Liver (tissue), 9 donors: Measurements from ENCODE around the gene CUX1. TPM values are rescaled to one million over a fixed set of nuclear protein-coding genes. Genes with fewer than 3 reads are reported as not detected.
"Not testable (repeated sequence)": the region's sequence is repeated elsewhere in the genome, so short reads cannot be mapped to it uniquely, and the experiment has no call there.

ENCODE experiments used
- DNase-seq: peaks from one replicate; pipeline ENCODE4 v3.0.0-alpha.2; 2017; ENCODE audit warnings: low spot score
- H3K27ac ChIP-seq, 2 donors: one replicate each; pipeline ENCODE4 v1.7.0; 2013; ENCODE audit warnings: inconsistent platforms in 2 of 2, low read length in 2 of 2, control low read depth in 1 of 2, low read depth in 1 of 2, mild to moderate bottlenecking in 1 of 2
- H3K27me3 ChIP-seq, 4 donors: one replicate each; pipeline versions ENCODE4 v1.6.1 to v1.7.0; 2013; ENCODE audit warnings: low read length in 3 of 4, inconsistent platforms in 1 of 4, mild to moderate bottlenecking in 1 of 4, moderate library complexity in 1 of 4; ENCODE audit not compliant: control insufficient read depth in 4 of 4, insufficient read depth in 4 of 4
- H3K36me3 ChIP-seq, 4 donors: one replicate each; pipeline versions ENCODE4 v1.6.1 to v1.7.0; 2013; ENCODE audit warnings: low read length in 3 of 4, mild to moderate bottlenecking in 3 of 4, low read depth in 1 of 4, moderate library complexity in 1 of 4; ENCODE audit not compliant: control insufficient read depth in 4 of 4, insufficient read depth in 3 of 4
- H3K4me1 ChIP-seq, 4 donors: one replicate each; pipeline versions ENCODE4 v1.6.1 to v1.7.0; 2013; ENCODE audit warnings: low read length in 3 of 4, mild to moderate bottlenecking in 3 of 4, moderate library complexity in 1 of 4; ENCODE audit not compliant: control insufficient read depth in 4 of 4, insufficient read depth in 4 of 4
- H3K4me3 ChIP-seq, 3 donors: one replicate each; pipeline versions ENCODE4 v1.6.1 to v1.7.0; 2013; ENCODE audit warnings: low read length in 3 of 3, control low read depth in 1 of 3, low read depth in 1 of 3, mild to moderate bottlenecking in 1 of 3
- H3K9ac ChIP-seq, 2 donors: one replicate each; pipeline ENCODE4 v1.7.0; 2013; ENCODE audit warnings: low read length in 2 of 2, mild to moderate bottlenecking in 2 of 2, moderate library complexity in 2 of 2, control low read depth in 1 of 2, low read depth in 1 of 2
- H3K9me3 ChIP-seq, 4 donors: one replicate each; pipeline versions ENCODE4 v1.6.1 to v1.7.0; 2013; ENCODE audit warnings: low read length in 3 of 4; ENCODE audit not compliant: control insufficient read depth in 4 of 4
- ATF3 ChIP-seq: IDR thresholded peaks from 2 replicates; pipeline ENCODE4 v1.6.1; 2016; ENCODE audit warnings: antibody characterized with exemption
- EGR1 ChIP-seq, 2 donors: IDR thresholded peaks; 2 replicates each; pipeline ENCODE4 v1.6.1; 2016 to 2018; ENCODE audit warnings: antibody characterized with exemption in 2 of 2, low read depth in 2 of 2
- FOXA2 ChIP-seq: IDR thresholded peaks from 2 replicates; pipeline ENCODE4 v1.6.1; 2016; ENCODE audit warnings: antibody characterized with exemption
- HNF4A ChIP-seq, 2 donors: conservative IDR thresholded peaks; 2 replicates each; pipeline ENCODE4 v1.6.1; 2016; ENCODE audit warnings: antibody characterized with exemption in 2 of 2, mild to moderate bottlenecking in 2 of 2
- HNF4G ChIP-seq: IDR thresholded peaks from 2 replicates; pipeline ENCODE4 v1.6.1; 2016; ENCODE audit warnings: antibody characterized with exemption
- JUND ChIP-seq, 2 donors: IDR thresholded peaks; 2 replicates each; pipeline ENCODE4 v1.6.1; 2016; ENCODE audit warnings: antibody characterized with exemption in 2 of 2
- MAX ChIP-seq: IDR thresholded peaks from 2 replicates; pipeline ENCODE4 v1.6.1; 2016; ENCODE audit warnings: antibody characterized with exemption
- NR2F2 ChIP-seq: IDR thresholded peaks from 2 replicates; pipeline ENCODE4 v1.6.1; 2016; ENCODE audit warnings: antibody characterized with exemption
- RAD21 ChIP-seq, 2 donors: IDR thresholded peaks; 2 replicates each; pipeline ENCODE4 v1.6.1; 2016; ENCODE audit warnings: antibody characterized with exemption in 2 of 2, mild to moderate bottlenecking in 2 of 2
- REST ChIP-seq: IDR thresholded peaks from 2 replicates; pipeline ENCODE4 v1.6.1; 2016; ENCODE audit warnings: antibody characterized with exemption, mild to moderate bottlenecking
- RXRA ChIP-seq, 2 donors: IDR thresholded peaks; 2 replicates each; pipeline ENCODE4 v1.6.1; 2017 to 2018; ENCODE audit warnings: antibody characterized with exemption in 2 of 2, mild to moderate bottlenecking in 1 of 2
- WGBS: extraction: QIAGEN DNeasy Blood & Tissue Kit; methylation state at CpG from one replicate; pipeline ENCODE4 v1.1.7; 2013; 5-methylcytosine and 5-hydroxymethylcytosine counted together
- polyA plus RNA-seq, 2 donors: library from polyadenylated mRNA; stranded (reverse) in 1 of 2; unstranded in 1 of 2; fragments of 200-250 nt in 1 of 2; fragments of >200 nt in 1 of 2; fragmentation: Nextera tagmentation in 1 of 2; extraction: Ambion mirVana in 1 of 2; gene quantifications; one replicate each; pipeline versions ENCODE4 v1.2.1 to v1.2.3, GENCODE V29; 2013 to 2015
- total RNA-seq, 2 donors: library from RNA; depleted of rRNA; stranded (reverse); fragments of >200 nt; gene quantifications; one replicate each; pipeline ENCODE4 v1.2.3, GENCODE V29; 2014
- TF ChIP-seq, protein P1 (sequence below): fragments of 150-350 bp; IDR thresholded peaks from 2 replicates; pipeline ENCODE4 v1.5.1; 2017; ENCODE audit warnings: improper control_type of control experiment, low read depth, low read length; ENCODE audit not compliant: missing input control
- donor health status: healthy.
- donor health status: healthy.
- donor health status: healthy.
- donor health status: healthy.
- donor health status: healthy.

Gene CUX1
- total and polyA plus RNA-seq, 4 donors: 18.6 to 40.6 (median 21.4) TPM

DNA sequence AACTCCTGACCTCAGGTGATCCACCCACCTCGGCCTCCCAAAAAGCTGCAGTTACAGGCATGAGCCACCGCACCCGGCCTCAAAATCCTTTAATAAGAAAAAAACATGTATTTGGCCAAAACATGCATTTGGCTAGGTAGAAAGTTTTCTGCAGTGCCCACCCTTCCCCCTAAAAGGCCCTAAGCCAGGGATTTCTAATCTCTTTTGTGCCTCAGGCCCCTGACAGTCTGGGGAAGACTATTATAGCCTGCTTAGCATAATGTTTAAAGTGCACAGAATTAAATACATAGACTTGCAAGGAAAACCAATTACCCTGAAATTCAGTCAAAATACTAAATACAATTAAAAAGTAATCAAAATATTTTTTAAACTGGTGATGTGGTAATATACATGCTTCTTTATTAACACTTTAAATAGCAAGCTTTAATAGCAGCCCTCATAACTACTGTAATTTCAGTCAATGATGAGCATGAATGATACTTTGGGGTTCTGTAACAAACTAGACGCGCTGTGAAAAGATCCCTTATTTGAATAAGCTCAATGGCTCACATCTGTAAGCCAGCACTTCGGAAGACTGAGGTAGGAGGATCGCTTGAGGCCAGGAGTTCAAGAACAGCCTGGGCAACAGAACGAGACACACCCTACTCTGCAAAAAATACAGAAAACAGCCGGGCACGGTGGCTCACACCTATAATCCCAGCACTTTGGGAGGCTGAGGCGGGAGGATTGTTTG lies 508.9 kb downstream of the CUX1 start:
- TF ChIP-seq EGR1 (IDR thresholded peaks at IDR 0.05; ENCODE audit: low read depth in 2 of 2): no peak
- no peak for TF ChIP-seq HNF4A (conservative IDR thresholded peaks at IDR 0.05)
- TF ChIP-seq HNF4G: no peak
- no peak for TF ChIP-seq REST
- TF ChIP-seq FOXA2: no peak
- no peak for TF ChIP-seq RAD21 (IDR thresholded peaks at IDR 0.05)
- TF ChIP-seq, protein P1, sequence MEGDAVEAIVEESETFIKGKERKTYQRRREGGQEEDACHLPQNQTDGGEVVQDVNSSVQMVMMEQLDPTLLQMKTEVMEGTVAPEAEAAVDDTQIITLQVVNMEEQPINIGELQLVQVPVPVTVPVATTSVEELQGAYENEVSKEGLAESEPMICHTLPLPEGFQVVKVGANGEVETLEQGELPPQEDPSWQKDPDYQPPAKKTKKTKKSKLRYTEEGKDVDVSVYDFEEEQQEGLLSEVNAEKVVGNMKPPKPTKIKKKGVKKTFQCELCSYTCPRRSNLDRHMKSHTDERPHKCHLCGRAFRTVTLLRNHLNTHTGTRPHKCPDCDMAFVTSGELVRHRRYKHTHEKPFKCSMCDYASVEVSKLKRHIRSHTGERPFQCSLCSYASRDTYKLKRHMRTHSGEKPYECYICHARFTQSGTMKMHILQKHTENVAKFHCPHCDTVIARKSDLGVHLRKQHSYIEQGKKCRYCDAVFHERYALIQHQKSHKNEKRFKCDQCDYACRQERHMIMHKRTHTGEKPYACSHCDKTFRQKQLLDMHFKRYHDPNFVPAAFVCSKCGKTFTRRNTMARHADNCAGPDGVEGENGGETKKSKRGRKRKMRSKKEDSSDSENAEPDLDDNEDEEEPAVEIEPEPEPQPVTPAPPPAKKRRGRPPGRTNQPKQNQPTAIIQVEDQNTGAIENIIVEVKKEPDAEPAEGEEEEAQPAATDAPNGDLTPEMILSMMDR: no peak
- no peak for TF ChIP-seq RXRA (IDR thresholded peaks at IDR 0.05)
- TF ChIP-seq MAX: no peak
- no peak for TF ChIP-seq ATF3
- no peak for TF ChIP-seq JUND (IDR thresholded peaks at IDR 0.05)
- TF ChIP-seq NR2F2: no peak
- WGBS: 88% methylated on average over 11 of the region's 11 CpGs
- DNase-seq: no peak

DNA sequence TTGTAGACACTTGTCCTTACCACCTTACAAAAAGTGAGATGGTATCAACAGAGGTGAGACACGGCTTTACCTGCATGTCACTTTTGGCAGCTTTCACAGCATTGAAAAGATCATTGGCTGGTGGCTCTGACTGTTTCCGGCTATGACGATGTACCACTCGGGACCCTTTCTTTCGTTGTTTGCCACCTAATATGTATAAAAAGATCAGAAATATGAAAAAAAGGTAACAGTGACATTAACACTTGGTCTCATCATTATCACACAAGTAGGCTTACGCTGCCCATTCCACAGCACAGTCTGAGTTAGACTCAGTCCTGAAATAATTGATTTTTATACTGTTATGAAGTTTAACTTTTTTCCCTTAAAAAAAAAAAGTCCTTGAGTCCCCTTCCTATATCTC lies 509.8 kb downstream of the CUX1 start:
- DNase-seq, H3K9ac ChIP-seq, H3K4me3 ChIP-seq, H3K9me3 ChIP-seq, H3K4me1 ChIP-seq, H3K27ac ChIP-seq, H3K36me3 ChIP-seq, H3K27me3 ChIP-seq: not testable (repeated sequence)
- 81% methylated on average over 6 of the region's 6 CpGs for WGBS

More for the DNA sequence above, 508.9 kb downstream of the CUX1 start:
- Histone ChIP-seq H3K4me1 (no peaks in the 10 kb centered on the region), H3K27ac (no peak overlapping the region), H3K36me3 (no peaks in the 10 kb centered on the region), H3K4me3 (no peak overlapping the region), H3K9ac (no peak overlapping the region), H3K27me3 (no peaks in the 10 kb centered on the region), H3K9me3 (no peaks in the 10 kb centered on the region)

DNA sequence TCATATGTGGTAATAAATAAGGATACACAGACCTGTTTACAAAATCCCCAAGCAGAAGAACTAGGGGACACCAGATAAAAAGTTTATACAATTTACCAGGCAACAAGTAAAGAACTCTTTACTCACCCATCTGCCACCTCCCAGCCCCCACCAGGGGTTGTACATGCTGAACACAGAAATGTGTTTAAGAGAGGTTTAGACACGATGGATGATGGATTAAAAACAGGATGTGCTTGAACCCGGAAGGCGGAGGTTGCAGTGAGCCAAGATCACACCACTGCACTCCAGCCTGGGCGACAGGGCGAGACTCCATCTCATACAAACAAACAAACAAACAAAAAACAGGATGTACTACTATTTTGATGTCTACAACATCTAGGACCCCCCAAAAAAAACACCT lies 511.4 kb downstream of the CUX1 start:
- not testable (repeated sequence) for H3K27me3 ChIP-seq, H3K36me3 ChIP-seq, H3K27ac ChIP-seq, H3K9me3 ChIP-seq, DNase-seq, H3K9ac ChIP-seq, H3K4me1 ChIP-seq, H3K4me3 ChIP-seq
- 71% methylated on average over 4 of the region's 5 CpGs for WGBS

GRCh38 chr7:102329366-102329765 lies 511.9 kb downstream of the CUX1 start:
- not testable (repeated sequence) for H3K4me3 ChIP-seq, H3K4me1 ChIP-seq, DNase-seq, H3K36me3 ChIP-seq, H3K9me3 ChIP-seq, H3K9ac ChIP-seq, H3K27ac ChIP-seq, H3K27me3 ChIP-seq
- 74% methylated on average over 9 of the region's 9 CpGs for WGBS

DNA sequence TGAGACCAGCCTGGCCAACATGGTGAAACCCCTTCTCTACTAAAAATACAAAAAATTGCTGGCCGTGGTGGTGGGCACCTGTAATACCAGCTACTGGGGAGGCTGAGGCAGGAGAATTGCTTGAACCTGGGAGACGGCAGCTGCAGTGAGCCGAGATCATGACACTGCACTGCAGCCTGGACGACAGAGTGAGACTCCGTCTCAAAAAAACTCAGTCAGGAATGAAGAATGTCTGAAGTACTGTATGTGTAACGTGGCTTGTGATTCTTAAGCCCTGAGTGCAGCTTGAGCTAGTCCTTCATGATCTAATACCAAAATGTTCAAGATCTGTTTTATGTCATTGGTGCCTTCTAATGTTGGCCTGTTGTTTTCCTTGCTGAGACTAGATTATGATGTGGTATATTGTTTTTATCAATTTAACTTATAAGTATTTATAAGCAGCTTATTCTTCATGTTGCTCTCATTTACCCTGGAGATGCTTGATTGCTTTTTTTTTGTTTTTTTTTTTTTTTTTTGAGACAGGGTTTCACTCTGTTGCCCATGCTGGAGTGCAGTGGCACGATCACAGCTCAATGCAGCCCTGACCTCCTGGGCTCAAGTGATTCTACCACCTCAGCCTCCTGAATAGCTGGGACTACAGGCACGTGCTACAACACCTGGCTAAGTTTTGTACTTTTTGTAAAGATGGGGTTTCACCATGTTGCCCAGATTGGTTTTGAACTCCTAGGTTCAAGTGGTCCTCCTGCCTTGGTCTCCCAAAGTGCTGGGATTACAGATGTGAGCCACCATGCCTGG lies 513.4 kb downstream of the CUX1 start:
- H3K27ac ChIP-seq, DNase-seq, H3K9me3 ChIP-seq, H3K4me1 ChIP-seq, H3K4me3 ChIP-seq, H3K9ac ChIP-seq, H3K36me3 ChIP-seq, H3K27me3 ChIP-seq: not testable (repeated sequence)
- WGBS: 88% methylated on average over 8 of the region's 8 CpGs
